ENCODE data around the gene KATNB1. TPM values are rescaled to one million over a fixed set of nuclear protein-coding genes. Genes with fewer than 3 reads are reported as not detected.

The KATNB1 gene
- 10.5 and 23.7 TPM in 2 replicates for total RNA-seq

GRCh38 chr16:57735755-57736418 is at the start of gene KATNB1:
TSS of gene KATNB1 (plus strand) at chr16:57735770. CDS start at chr16:57737244, 1,474 bp downstream.

GRCh38 chr16:57694725-57695679 is 40.6 kb upstream of the KATNB1 start, which contains the start of gene DRC7:
TSS of gene DRC7 (plus strand) at chr16:57694806. CDS start at chr16:57697950, 3,144 bp downstream.

GRCh38 chr16:57802341-57803133 is 67.0 kb downstream of the KATNB1 start, which contains the start of gene KIFC3:
TSS of gene KIFC3 (minus strand) at chr16:57802491. CDS start at chr16:57798243, 4,248 bp downstream.

Other genes with a start within 250 kb of the KATNB1 start
- 26.4 and 29.0 TPM in 2 replicates for gene DOK4, start 249.3 kb upstream of the KATNB1 start, total RNA-seq
- 12.5 and 18.7 TPM in 2 replicates for gene CCDC102A, start 199.2 kb upstream of the KATNB1 start, total RNA-seq
- gene ADGRG5, start 193.1 kb upstream of the KATNB1 start, total RNA-seq = not detected in 2 replicates
- gene ADGRG1, start 107.1 kb upstream of the KATNB1 start, total RNA-seq = 1.4 and 8.5 TPM in 2 replicates
- gene ADGRG3, start 67.5 kb upstream of the KATNB1 start, total RNA-seq = not detected in 2 replicates
- gene DRC7, start 41.0 kb upstream of the KATNB1 start, total RNA-seq = 0.91 TPM in 1 of 2 replicates, not detected in the other
- gene KIFC3, start 66.7 kb downstream of the KATNB1 start, total RNA-seq = 23.8 and 54.2 TPM in 2 replicates
- gene CNGB1, start 235.4 kb downstream of the KATNB1 start, total RNA-seq = under 0.01 TPM in 1 of 2 replicates, not detected in the other

Measured in epithelial cell of alveolus of lung (primary cell).